Mucosa of descending colon (tissue), 3 donors: ENCODE measurements around the gene SLC6A15. TPM values are rescaled to one million over a fixed set of nuclear protein-coding genes. Genes with fewer than 3 reads are reported as not detected.

Source experiments
- ATAC-seq: fragments of 200-7000 bp; cut with Tn5 transposase; one replicate; pipeline ENCODE4 v1.9.1; 2020; ENCODE audit warnings: mild to moderate bottlenecking, moderate library complexity
- DNase-seq, 3 donors: peaks; one replicate each; pipeline ENCODE4 v3.0.0-alpha.2; 2020
- H3K36me3 ChIP-seq: fragments of 200-600 bp; one replicate; pipeline ENCODE4 v1.8.0; 2021; ENCODE audit warnings: low read depth, mild to moderate bottlenecking
- H3K4me1 ChIP-seq: fragments of 200-600 bp; one replicate; pipeline ENCODE4 v1.8.0; 2021; ENCODE audit warnings: low read depth, mild to moderate bottlenecking
- H3K4me3 ChIP-seq: fragments of 200-600 bp; one replicate; pipeline ENCODE4 v1.8.0; 2021; ENCODE audit warnings: mild to moderate bottlenecking
- H3K9me3 ChIP-seq: fragments of 200-600 bp; one replicate; pipeline ENCODE4 v1.8.0; 2021; ENCODE audit warnings: mild to moderate bottlenecking
- CTCF ChIP-seq: fragments of 200-600 bp; IDR thresholded peaks from one replicate; pipeline ENCODE4 v1.8.0; 2022; ENCODE audit warnings: antibody characterized with exemption, mild to moderate bottlenecking
- intact Hi-C, 2 donors: fragments of 100-400 bp; cut with DNase I in 1 of 2; cut with micrococcal nuclease in 1 of 2; formaldehyde crosslinking; loops; one replicate each; pipeline versions ENCODE4 v1.11.0 to v1.11.1; 2022; cut with DNase I, micrococcal nuclease
- total RNA-seq, 3 donors: library from RNA; stranded (reverse); fragmentation: NEBNext Ultra II Directional in 2 of 3; extraction: Animal tissue kit (Norgen Biotek cat#: 25700) in 2 of 3; gene quantifications; one replicate each; pipeline versions ENCODE4 v1.2.1 to v1.2.4, GENCODE V29; 2021 to 2023
- donor health status: DM: no; HTN: no; CAD: no; lungs with moderate emphysema.
- donor health status: DM: no; HTN: no; CAD: no.
- donor health status: DM: no; HTN: yes; CAD: no.

The SLC6A15 gene
- total RNA-seq, 3 donors from 2014 or later: 0.17 to 3.1 (median 0.51) TPM

- H3K9me3 ChIP-seq: no peaks in the 10 kb centered on the region
- TF ChIP-seq CTCF: no peak
- intact Hi-C loops: no loop called here
- H3K4me3 ChIP-seq: no peak overlapping the region
- ATAC-seq (no peak), DNase-seq (no peak)
- no peaks in the 10 kb centered on the region for H3K4me1 ChIP-seq
- no peaks in the 10 kb centered on the region for H3K36me3 ChIP-seq
Measured at GRCh38 chr12:84919271-84919670, 6.7 kb upstream of the SLC6A15 start.

- intact Hi-C loops: no loop called here
- H3K4me3 ChIP-seq: no peak overlapping the region
- TF ChIP-seq CTCF: no peak
Measured at GRCh38 chr12:84913129-84913515, 523 bp upstream of the SLC6A15 start.

GRCh38 chr12:84911271-84912197 is 1.1 kb downstream of the SLC6A15 start:
- intact Hi-C loops: no loop called here
- ATAC-seq (peak; percentile 70), DNase-seq (peak; percentile 36 to 55 (median 49))
- Histone ChIP-seq H3K9me3 (no peaks in the 10 kb centered on the region), H3K4me1 (peaks cover 7% of the 10 kb centered on the region), H3K36me3 (no peaks in the 10 kb centered on the region), H3K4me3 (no peak overlapping the region)
- no peak for TF ChIP-seq CTCF

More at GRCh38 chr12:84913129-84913515, 523 bp upstream of the SLC6A15 start:
- H3K4me1 ChIP-seq: peaks cover 7% of the 10 kb centered on the region
- DNase-seq (no peak), ATAC-seq (no peak)
- no peaks in the 10 kb centered on the region for H3K9me3 ChIP-seq
- no peaks in the 10 kb centered on the region for H3K36me3 ChIP-seq

GRCh38 chr12:84910549-84911241 is 1.9 kb downstream of the SLC6A15 start:
- intact Hi-C loops: no loop called here
- DNase-seq: no peak
- Histone ChIP-seq H3K4me1 (peaks cover 7% of the 10 kb centered on the region), H3K36me3 (no peaks in the 10 kb centered on the region), H3K4me3 (no peak overlapping the region), H3K9me3 (no peaks in the 10 kb centered on the region)
- no peak for ATAC-seq
- TF ChIP-seq CTCF: no peak

GRCh38 chr12:84904051-84904450 is 8.5 kb downstream of the SLC6A15 start:
- H3K4me1 ChIP-seq: no peaks in the 10 kb centered on the region
- no peak for DNase-seq
- no peaks in the 10 kb centered on the region for H3K36me3 ChIP-seq
- H3K4me3 ChIP-seq: no peak overlapping the region
- intact Hi-C loops: no loop called here
- H3K9me3 ChIP-seq: no peaks in the 10 kb centered on the region
- TF ChIP-seq CTCF: no peak
- ATAC-seq: no peak
